Measurements from ENCODE around the gene ALLC.
A peak's percentile ranks its signal among the peaks of the same experiment; 100 is the strongest.
"Not testable (repeated sequence)": the region's sequence is repeated elsewhere in the genome, so short reads cannot be mapped to it uniquely, and the experiment has no call there.

The ALLC gene

GRCh38 chr2:3633982-3634595, 23.9 kb upstream of the ALLC start:
- H3K36me3 ChIP-seq (ENCODE audit: control insufficient read depth in 2 of 2, insufficient read depth in 2 of 2, low read length in 2 of 2), result no peaks in the 10 kb centered on the region
- H3K27me3 ChIP-seq (ENCODE audit: control insufficient read depth in 2 of 2, insufficient read depth in 2 of 2, low read length in 2 of 2), result peaks cover 0 to 3% of the 10 kb centered on the region in 2 donors
- H3K4me1 ChIP-seq (ENCODE audit: control insufficient read depth in 2 of 2, insufficient read depth in 2 of 2, low read length in 2 of 2), result no peaks in the 10 kb centered on the region
- H3K9ac ChIP-seq (ENCODE audit: low read depth in 1 of 2, low read length in 2 of 2), result no peak overlapping the region
- no peaks in the 10 kb centered on the region for H3K9me3 ChIP-seq (ENCODE audit: control insufficient read depth in 2 of 2, low read length in 2 of 2)
- no peak overlapping the region for H3K4me3 ChIP-seq (ENCODE audit: low read length in 2 of 2)
- H3K27ac ChIP-seq (ENCODE audit: low read depth in 2 of 2, low read length in 2 of 2), result no peak overlapping the region

GRCh38 chr2:3634596-3635121, 23.3 kb upstream of the ALLC start:
- Histone ChIP-seq H3K4me1 (ENCODE audit: control insufficient read depth in 2 of 2, insufficient read depth in 2 of 2, low read length in 2 of 2) (no peaks in the 10 kb centered on the region), H3K9me3 (ENCODE audit: control insufficient read depth in 2 of 2, low read length in 2 of 2) (no peaks in the 10 kb centered on the region), H3K27ac (ENCODE audit: low read depth in 2 of 2, low read length in 2 of 2) (no peak overlapping the region), H3K4me3 (ENCODE audit: low read length in 2 of 2) (no peak overlapping the region), H3K9ac (ENCODE audit: low read depth in 1 of 2, low read length in 2 of 2) (no peak overlapping the region), H3K36me3 (ENCODE audit: control insufficient read depth in 2 of 2, insufficient read depth in 2 of 2, low read length in 2 of 2) (no peaks in the 10 kb centered on the region), H3K27me3 (ENCODE audit: control insufficient read depth in 2 of 2, insufficient read depth in 2 of 2, low read length in 2 of 2) (peaks cover 0 to 3% of the 10 kb centered on the region in 2 donors)

- no peaks in the 10 kb centered on the region for H3K4me1 ChIP-seq (ENCODE audit: control insufficient read depth in 2 of 2, insufficient read depth in 2 of 2, low read length in 2 of 2)
- H3K9ac ChIP-seq (ENCODE audit: low read depth in 1 of 2, low read length in 2 of 2), result no peak overlapping the region
- H3K27me3 ChIP-seq (ENCODE audit: control insufficient read depth in 2 of 2, insufficient read depth in 2 of 2, low read length in 2 of 2), result peaks cover 0 to 3% of the 10 kb centered on the region in 2 donors
- no peaks in the 10 kb centered on the region for H3K9me3 ChIP-seq (ENCODE audit: control insufficient read depth in 2 of 2, low read length in 2 of 2)
- H3K36me3 ChIP-seq (ENCODE audit: control insufficient read depth in 2 of 2, insufficient read depth in 2 of 2, low read length in 2 of 2), result no peaks in the 10 kb centered on the region
- H3K4me3 ChIP-seq (ENCODE audit: low read length in 2 of 2), result peak overlapping the region in 1 of 2 donors; percentile 16
- no peak overlapping the region for H3K27ac ChIP-seq (ENCODE audit: low read depth in 2 of 2, low read length in 2 of 2)
Observed at GRCh38 chr2:3635171-3635974, 22.6 kb upstream of the ALLC start.

DNA sequence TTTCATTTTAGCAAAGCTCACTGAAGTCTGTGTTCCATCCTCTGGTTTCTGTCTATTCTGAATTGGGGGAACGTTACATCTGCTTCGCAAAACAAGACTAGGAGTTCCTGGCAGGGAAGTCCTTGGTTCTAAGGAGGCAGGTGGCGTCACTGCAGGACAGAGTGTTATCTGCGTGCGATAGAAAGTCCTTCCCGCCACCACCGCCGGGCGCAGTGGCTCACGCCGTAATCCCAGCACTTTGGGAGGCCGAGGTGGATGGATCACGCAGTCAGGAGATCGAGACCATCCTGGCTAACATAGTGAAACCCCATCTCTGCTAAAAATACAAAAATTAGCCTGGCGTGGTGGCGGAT, 22.0 kb upstream of the ALLC start:
- H3K27ac ChIP-seq (ENCODE audit: low read depth in 2 of 2, low read length in 2 of 2); H3K27me3 ChIP-seq (ENCODE audit: control insufficient read depth in 2 of 2, insufficient read depth in 2 of 2, low read length in 2 of 2); H3K9ac ChIP-seq (ENCODE audit: low read depth in 1 of 2, low read length in 2 of 2); H3K4me1 ChIP-seq (ENCODE audit: control insufficient read depth in 2 of 2, insufficient read depth in 2 of 2, low read length in 2 of 2); H3K36me3 ChIP-seq (ENCODE audit: control insufficient read depth in 2 of 2, insufficient read depth in 2 of 2, low read length in 2 of 2); H3K9me3 ChIP-seq (ENCODE audit: control insufficient read depth in 2 of 2, low read length in 2 of 2): not testable (repeated sequence)
- peak overlapping the region in 1 of 2 donors; percentile 16 for H3K4me3 ChIP-seq (ENCODE audit: low read length in 2 of 2)

- H3K27ac ChIP-seq (ENCODE audit: low read depth in 2 of 2, low read length in 2 of 2), result no peak overlapping the region
Observed at GRCh38 chr2:3636586-3637310, 21.3 kb upstream of the ALLC start.

DNA sequence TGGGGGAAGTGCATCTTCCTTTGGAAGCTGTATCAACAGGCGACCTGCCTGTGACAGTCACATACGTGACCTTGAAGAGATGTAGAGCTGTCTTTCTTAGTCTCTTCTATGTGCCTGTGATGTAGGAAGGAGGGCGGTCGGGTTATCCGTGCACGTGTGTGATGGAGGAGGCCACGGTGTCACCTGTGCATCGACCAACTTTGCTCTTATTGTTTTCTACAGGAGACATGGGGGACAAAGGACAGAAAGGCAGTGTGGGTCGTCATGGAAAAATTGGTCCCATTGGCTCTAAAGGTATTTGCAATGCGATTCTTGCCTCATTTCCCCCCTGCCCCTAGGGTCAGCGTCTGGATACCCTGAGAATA, 20.7 kb upstream of the ALLC start:
- no peak overlapping the region for H3K27ac ChIP-seq (ENCODE audit: low read depth in 2 of 2, low read length in 2 of 2)
- H3K4me3 ChIP-seq (ENCODE audit: low read length in 2 of 2), result no peak overlapping the region
- H3K36me3 ChIP-seq (ENCODE audit: control insufficient read depth in 2 of 2, insufficient read depth in 2 of 2, low read length in 2 of 2), result no peaks in the 10 kb centered on the region
- no peak overlapping the region for H3K9ac ChIP-seq (ENCODE audit: low read depth in 1 of 2, low read length in 2 of 2)
- no peaks in the 10 kb centered on the region for H3K9me3 ChIP-seq (ENCODE audit: control insufficient read depth in 2 of 2, low read length in 2 of 2)
- H3K4me1 ChIP-seq (ENCODE audit: control insufficient read depth in 2 of 2, insufficient read depth in 2 of 2, low read length in 2 of 2), result no peaks in the 10 kb centered on the region
- peaks cover 0 to 3% of the 10 kb centered on the region in 2 donors for H3K27me3 ChIP-seq (ENCODE audit: control insufficient read depth in 2 of 2, insufficient read depth in 2 of 2, low read length in 2 of 2)

More at GRCh38 chr2:3636586-3637310, 21.3 kb upstream of the ALLC start:
- no peaks in the 10 kb centered on the region for H3K36me3 ChIP-seq (ENCODE audit: control insufficient read depth in 2 of 2, insufficient read depth in 2 of 2, low read length in 2 of 2)
- H3K4me1 ChIP-seq (ENCODE audit: control insufficient read depth in 2 of 2, insufficient read depth in 2 of 2, low read length in 2 of 2), result no peaks in the 10 kb centered on the region
- no peak overlapping the region for H3K4me3 ChIP-seq (ENCODE audit: low read length in 2 of 2)
- no peak overlapping the region for H3K9ac ChIP-seq (ENCODE audit: low read depth in 1 of 2, low read length in 2 of 2)
- H3K27me3 ChIP-seq (ENCODE audit: control insufficient read depth in 2 of 2, insufficient read depth in 2 of 2, low read length in 2 of 2), result peaks cover 0 to 3% of the 10 kb centered on the region in 2 donors
- no peaks in the 10 kb centered on the region for H3K9me3 ChIP-seq (ENCODE audit: control insufficient read depth in 2 of 2, low read length in 2 of 2)

DNA sequence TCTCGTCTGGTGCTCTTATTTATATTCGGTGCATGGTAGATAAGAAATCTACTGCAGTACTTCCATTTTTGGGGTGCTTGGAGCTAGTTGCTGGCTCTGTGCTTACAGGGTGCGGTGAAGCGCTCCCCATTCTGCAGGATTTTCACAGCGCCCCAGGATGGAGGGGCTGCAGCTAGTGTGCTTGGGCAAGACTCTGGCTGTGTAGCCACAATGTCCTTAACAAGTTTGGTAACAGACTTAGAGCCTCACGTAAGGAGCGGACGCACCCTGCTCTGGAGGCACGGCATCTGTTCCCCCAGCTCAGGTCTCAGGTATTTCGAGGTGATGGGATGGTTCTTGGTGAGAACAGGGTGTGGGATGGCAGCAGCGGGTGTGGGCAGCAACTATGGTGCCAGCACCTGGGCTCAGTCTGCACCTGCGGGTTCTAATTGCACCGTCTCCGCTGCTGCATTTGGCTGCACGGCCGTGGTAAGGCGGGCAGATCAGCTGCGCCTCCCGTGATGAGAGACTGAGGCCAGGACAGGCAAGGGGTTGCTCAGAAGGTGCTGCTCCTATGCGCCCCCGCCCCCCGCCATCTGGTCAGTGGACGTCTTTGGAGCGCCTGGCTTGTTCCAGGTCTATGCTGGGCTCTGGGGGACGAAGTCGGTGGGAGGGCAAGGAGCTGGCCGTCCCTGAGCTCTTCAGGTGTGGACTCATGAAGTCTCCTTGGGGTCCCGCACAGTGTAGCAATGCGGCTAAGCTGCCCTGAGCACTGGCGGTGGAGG, 20.1 kb upstream of the ALLC start:
- Histone ChIP-seq H3K36me3 (ENCODE audit: control insufficient read depth in 2 of 2, insufficient read depth in 2 of 2, low read length in 2 of 2) (no peaks in the 10 kb centered on the region), H3K4me3 (ENCODE audit: low read length in 2 of 2) (no peak overlapping the region), H3K4me1 (ENCODE audit: control insufficient read depth in 2 of 2, insufficient read depth in 2 of 2, low read length in 2 of 2) (no peaks in the 10 kb centered on the region), H3K9me3 (ENCODE audit: control insufficient read depth in 2 of 2, low read length in 2 of 2) (no peaks in the 10 kb centered on the region), H3K27ac (ENCODE audit: low read depth in 2 of 2, low read length in 2 of 2) (no peak overlapping the region), H3K9ac (ENCODE audit: low read depth in 1 of 2, low read length in 2 of 2) (no peak overlapping the region), H3K27me3 (ENCODE audit: control insufficient read depth in 2 of 2, insufficient read depth in 2 of 2, low read length in 2 of 2) (peaks cover 0 to 3% of the 10 kb centered on the region in 2 donors)

GRCh38 chr2:3638456-3638810, 19.6 kb upstream of the ALLC start:
- H3K4me1 ChIP-seq (ENCODE audit: control insufficient read depth in 2 of 2, insufficient read depth in 2 of 2, low read length in 2 of 2), result no peaks in the 10 kb centered on the region
- peaks cover 0 to 3% of the 10 kb centered on the region in 2 donors for H3K27me3 ChIP-seq (ENCODE audit: control insufficient read depth in 2 of 2, insufficient read depth in 2 of 2, low read length in 2 of 2)
- no peaks in the 10 kb centered on the region for H3K36me3 ChIP-seq (ENCODE audit: control insufficient read depth in 2 of 2, insufficient read depth in 2 of 2, low read length in 2 of 2)
- H3K4me3 ChIP-seq (ENCODE audit: low read length in 2 of 2), result no peak overlapping the region
- H3K9me3 ChIP-seq (ENCODE audit: control insufficient read depth in 2 of 2, low read length in 2 of 2), result no peaks in the 10 kb centered on the region
- no peak overlapping the region for H3K9ac ChIP-seq (ENCODE audit: low read depth in 1 of 2, low read length in 2 of 2)
- H3K27ac ChIP-seq (ENCODE audit: low read depth in 2 of 2, low read length in 2 of 2), result no peak overlapping the region

- Histone ChIP-seq H3K9ac (ENCODE audit: low read depth in 1 of 2, low read length in 2 of 2) (no peak overlapping the region), H3K4me1 (ENCODE audit: control insufficient read depth in 2 of 2, insufficient read depth in 2 of 2, low read length in 2 of 2) (no peaks in the 10 kb centered on the region), H3K4me3 (ENCODE audit: low read length in 2 of 2) (no peak overlapping the region), H3K36me3 (ENCODE audit: control insufficient read depth in 2 of 2, insufficient read depth in 2 of 2, low read length in 2 of 2) (no peaks in the 10 kb centered on the region), H3K9me3 (ENCODE audit: control insufficient read depth in 2 of 2, low read length in 2 of 2) (no peaks in the 10 kb centered on the region), H3K27me3 (ENCODE audit: control insufficient read depth in 2 of 2, insufficient read depth in 2 of 2, low read length in 2 of 2) (peaks cover 0 to 3% of the 10 kb centered on the region in 2 donors), H3K27ac (ENCODE audit: low read depth in 2 of 2, low read length in 2 of 2) (no peak overlapping the region)
Observed at GRCh38 chr2:3639015-3639630, 18.9 kb upstream of the ALLC start.

All from mucosa of rectum (tissue), 2 donors.